ENCODE results near the gene DDR2.

The DDR2 gene

DNA sequence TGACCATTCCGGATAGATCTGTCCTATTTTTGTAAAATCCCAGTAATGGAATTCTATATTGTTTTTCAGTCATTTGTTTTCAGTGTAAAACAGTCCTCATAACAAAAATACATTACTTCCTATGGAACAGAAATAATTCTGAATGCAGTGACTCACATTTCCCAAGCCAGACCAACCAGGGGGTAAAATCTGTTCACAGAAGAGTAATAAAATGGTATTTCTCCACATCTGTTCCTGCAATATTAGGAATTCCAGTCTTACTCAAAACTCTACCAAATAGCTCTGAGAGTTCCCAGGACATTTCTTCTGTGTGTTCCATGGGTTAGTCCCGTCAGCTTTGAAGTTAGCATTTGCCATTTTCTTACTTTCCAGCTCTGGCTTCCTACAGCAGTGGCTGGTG, 2.6 kb upstream of the DDR2 start:
- no peak for DNase-seq (ENCODE audit: low spot score)

DNA sequence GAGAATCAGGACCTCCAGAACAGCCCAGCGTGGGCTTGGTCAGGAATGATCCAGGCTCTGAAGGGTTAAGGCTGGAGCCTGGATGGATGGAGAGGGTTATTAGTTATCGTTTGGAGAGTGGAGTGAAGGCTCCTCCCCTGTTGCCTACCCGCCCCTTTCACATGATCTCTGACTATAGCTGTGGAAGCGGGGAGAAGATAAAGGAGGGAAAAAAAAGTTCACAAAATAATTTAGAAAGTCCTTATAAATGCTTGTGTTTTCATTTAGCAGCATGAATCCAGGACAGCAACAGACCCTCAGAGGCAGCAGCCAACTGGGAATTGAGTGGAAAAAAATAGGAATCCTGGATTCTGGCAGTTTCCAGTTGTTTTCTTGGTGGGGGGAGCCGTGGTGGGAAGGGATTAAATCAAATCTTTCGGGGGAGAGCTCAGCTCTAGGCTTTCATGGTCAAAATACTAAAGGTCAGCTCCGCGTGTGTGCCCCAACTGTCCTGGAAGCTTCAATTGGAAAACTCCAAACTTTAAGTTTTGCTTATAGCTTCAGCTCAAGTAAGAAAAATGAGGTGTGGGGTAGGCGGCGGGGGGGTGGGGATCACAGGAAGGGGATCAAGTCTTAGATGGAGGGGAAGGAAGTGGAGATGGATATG, 595 bp upstream of the DDR2 start:
- no peak for DNase-seq (ENCODE audit: low spot score)

DNA sequence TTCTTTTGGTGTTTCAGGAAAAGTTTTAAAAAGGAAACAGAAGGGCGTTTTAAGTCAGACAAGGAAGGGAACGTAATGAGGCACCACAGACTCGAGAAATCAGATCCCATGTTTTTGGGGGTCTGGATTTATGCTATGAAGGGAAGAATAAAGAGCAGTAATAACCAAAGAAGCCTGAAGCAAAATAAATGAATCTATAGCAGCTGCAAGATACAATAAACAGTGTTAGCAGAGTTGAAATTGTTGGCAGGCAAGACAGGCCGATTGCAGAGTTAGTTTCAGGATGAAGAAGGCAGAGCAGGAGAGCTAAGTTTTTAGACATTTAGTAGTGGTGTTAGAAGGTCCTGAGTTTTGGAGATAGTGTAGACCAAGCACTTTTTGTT, 425 bp downstream of the DDR2 start:
- no peak for DNase-seq (ENCODE audit: low spot score)

DNA sequence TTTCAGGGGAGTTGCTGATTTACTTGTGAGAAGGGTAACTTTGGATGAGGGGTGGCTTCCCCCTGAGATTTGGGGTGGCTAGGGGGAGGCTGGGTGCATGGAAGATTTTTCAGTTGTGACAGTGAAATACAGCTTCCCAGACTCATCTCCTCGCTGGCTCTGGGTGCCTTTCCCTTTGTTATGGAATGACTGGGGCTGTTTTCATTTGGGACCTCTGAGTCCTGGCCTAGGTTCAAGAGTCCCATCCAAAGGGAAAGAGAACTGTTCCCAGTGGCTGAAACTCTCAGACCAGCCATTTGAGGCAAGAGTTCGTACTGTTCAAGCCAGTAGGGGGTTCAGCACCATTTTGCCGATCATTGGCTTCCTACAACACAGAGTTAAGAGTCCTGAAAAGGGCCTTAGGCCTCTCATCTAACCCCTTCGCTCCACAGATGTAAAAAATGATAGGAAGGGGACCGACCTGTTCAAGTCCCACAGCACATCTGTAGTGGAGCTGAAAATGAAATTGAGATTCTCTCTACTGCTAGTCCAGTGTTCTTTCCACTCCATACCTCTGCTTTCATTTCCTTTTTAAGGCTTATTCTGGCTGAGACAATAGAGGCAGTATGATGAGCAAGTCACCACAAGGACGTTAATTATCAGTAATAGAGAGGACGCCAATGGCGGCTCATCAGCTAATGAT, 958 bp downstream of the DDR2 start:
- DNase-seq (ENCODE audit: low spot score) = no peak

DNA sequence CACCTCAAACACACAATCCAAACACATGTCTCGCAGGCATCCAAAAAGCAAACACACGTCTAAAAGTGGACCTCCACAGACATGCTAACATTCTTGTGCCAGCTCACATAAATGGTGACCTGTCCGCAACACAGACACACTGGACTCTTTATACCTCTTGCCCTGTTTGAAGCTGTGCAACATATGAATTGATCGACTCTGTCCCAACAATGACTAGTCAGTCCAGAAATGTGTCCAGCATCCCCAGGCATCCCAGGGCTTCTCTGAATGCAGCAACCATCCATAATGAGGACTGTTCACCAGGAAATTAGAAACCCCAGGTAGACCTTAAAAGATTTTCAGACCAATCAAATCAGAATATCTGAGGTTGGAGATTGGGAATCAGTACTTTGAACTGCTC, 3.2 kb downstream of the DDR2 start:
- DNase-seq (ENCODE audit: low spot score) = no peak

DNA sequence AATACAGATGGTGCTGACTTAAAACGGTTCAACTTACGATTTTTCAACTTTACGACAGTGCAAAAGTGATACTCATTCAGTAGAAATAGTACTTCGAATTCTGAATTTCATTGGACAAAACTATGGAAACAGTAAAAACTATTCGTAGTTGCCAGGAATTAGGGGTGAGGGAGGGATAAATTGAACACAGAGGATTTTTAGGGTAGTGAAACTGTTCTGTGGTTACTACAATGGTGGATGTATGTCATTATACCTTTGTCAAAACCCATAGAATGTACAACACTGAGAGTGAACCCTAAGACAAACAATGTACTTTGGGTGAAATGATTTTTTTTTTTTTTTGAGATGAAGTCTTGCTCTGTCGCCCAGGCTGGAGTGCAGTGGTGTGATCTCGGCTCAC, 7.5 kb downstream of the DDR2 start:
- DNase-seq (ENCODE audit: low spot score) = no peak

DNA sequence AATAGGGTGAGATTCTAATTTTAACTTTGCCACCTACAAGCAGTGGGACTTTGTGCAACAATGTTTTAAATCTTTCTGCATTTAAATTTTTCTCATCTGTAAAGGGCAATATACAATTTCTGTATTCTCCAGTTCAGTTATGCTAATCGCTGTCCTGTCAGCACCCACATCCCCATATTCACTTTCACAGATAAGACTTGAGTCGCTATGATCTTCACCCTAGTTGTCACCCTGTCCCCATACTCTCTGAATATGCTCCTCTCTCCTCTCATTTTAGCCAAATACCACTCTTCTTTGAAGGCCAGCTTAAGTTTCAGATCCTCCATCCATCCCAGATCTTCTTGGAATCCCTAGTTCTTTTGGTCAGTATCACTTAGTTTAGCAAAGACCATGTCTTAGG, 8.8 kb downstream of the DDR2 start:
- DNase-seq (ENCODE audit: low spot score) = no peak

DNA sequence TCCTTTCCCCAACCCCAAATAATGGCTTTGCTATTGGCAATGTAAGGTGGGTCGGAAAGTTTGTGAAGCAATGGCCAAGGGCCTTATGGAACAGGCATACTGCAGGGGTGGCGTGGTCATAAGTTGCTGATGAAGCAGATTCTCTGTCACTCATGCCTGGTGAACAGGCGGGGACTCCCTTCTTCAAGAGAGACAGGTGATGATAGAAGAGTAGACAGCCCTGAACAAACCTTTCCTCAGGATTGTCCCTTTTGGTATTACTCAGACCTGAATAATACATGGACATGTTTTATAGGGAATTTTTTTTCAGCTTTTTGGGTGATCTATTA, 12.7 kb downstream of the DDR2 start:
- DNase-seq (ENCODE audit: low spot score) = no peak

DNA sequence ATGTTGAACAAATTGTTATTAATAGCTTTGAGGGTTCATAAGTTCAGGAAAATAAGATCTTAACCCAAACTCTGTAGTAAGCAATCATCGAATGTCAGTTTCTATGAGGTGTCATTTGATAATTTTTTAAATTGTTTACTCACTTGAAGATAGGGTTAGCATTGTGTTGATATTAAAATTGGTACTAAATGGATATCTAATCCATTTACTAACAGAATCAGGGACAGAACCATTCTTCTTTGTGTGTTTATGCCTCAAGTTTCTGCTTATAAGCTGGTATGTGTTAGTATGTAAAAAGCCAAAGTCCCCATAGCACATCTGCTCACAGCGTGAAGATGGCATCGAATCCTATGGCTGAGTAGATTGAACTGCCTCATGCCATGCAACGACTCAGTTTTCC, 13.4 kb downstream of the DDR2 start:
- DNase-seq (ENCODE audit: low spot score) = no peak

DNA sequence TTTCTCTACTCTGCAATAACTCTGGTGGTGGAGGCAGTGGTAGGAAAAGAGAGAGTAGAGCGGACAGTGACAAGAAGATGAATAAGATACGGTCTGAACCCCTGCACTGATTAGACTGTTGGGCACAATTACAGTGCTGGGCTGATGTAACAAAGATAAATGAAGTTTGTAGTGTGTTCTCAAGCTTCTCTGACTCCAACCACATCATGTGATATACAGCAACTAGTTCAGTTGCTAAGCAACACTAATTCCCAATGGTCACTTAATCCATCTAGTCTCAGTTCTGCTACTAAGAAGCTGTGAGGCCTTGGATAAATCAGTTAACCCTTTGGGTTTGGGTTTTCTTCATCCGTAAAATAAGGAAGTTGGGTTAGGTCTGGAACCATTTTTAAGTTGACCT, 17.3 kb downstream of the DDR2 start:
- no peak for DNase-seq (ENCODE audit: low spot score)

DNA sequence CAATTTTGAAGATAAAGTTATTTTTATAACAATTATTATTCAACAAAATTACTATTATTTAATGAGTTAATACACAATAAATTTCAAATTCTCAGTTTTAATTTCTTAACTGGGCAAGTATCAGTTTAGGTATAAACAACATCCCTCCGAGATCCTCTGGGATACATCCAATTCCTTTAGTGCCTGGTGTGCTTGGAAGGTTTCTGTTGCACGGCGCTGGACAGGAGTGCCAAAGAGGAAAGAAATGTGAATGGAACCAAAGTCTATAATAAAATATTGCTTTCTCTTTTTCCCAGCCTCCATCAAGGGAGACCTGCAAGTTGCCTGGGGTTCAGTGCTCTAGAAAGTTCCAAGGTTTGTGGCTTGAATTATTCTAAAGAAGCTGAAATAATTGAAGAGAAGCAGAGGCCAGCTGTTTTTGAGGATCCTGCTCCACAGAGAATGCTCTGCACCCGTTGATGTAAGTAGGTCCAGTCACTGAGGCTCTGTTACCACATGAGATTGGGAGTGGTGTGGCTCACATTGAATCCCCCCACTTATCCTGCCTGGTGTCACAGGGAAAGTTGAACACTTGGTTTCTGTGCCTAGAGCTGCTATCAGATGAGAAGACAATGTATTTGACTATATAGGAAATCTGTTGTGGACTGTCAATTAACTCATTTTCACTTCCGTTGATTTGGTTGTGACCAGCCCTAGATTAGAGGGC, 22.8 kb downstream of the DDR2 start:
- no peak for DNase-seq (ENCODE audit: low spot score)

DNA sequence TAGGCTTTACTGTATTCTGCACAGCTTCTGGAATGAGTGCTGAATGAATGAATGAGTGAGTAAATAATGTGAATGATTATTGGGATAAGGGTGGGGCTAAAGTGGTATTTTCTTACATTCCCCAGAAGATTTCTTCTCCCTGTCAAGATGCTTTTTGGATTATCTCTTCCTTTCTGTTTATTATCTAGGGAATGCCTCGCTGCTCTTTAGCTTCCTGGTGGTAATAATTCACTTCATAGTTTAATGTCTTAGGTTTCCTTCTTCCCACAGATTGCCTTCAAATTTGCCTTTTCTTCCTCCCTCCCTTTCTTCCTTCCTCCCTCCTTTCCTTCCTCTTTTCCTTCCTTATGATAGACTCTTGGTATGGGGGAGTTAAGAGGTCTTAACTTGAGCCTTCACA, 24.0 kb downstream of the DDR2 start:
- DNase-seq (ENCODE audit: low spot score) = no peak

DNA sequence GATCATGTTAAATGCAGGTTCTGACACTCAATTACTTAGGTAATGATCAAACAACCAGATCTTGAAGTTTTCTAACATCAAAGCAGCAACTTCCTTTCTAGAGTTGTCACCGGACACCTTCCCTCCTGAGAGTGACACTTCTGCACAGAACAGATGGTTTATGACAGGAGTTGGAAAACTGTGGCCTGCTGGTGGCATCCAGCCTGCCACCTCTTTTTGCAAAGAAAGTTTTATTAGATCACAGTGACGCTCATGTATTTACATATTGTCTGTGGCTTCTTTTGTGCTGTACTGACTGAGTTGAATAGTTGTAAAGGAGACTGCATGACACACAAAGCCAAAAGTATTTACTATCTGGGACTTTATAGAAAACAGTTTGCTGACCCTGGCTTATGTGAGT, 28.3 kb downstream of the DDR2 start:
- no peak for DNase-seq (ENCODE audit: low spot score)

DNA sequence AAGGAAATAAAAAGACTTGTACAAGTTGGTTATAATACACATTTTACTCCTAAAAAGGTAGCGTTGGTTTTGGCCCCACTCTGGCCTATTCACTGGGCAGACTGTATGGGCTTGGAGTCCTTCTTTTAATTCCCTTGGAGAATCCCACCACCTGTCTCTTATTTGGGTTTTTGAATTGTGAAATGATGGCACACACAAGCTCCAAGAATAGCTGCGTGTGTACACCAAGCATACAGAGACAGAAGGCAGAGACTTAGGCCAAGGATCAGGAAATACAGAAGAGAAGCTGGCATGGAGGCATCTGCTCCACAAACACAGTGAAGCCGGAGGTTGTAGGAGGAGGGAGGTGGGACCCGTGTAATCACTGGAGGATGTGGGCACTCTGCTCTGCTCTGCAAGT, 29.1 kb downstream of the DDR2 start:
- no peak for DNase-seq (ENCODE audit: low spot score)

DNA sequence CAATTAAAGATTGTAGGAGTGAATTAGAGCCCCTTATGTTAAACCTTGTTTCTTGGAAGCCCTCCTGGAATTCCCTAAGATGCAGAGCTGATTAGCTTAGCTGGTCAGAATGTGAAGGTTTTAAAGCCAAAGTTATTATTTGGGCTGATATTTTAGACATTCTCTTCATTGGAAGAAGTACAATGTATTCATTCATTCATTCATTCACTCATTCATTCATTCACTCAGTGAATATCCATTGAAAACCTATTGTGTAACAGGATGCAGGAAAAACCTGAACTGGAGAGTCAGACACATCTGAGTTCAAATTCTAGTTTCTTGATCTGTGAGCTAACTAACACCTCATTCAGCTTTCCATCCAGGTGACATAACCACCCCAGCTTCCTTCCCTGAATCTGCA, 29.7 kb downstream of the DDR2 start:
- no peak for DNase-seq (ENCODE audit: low spot score)

DNA sequence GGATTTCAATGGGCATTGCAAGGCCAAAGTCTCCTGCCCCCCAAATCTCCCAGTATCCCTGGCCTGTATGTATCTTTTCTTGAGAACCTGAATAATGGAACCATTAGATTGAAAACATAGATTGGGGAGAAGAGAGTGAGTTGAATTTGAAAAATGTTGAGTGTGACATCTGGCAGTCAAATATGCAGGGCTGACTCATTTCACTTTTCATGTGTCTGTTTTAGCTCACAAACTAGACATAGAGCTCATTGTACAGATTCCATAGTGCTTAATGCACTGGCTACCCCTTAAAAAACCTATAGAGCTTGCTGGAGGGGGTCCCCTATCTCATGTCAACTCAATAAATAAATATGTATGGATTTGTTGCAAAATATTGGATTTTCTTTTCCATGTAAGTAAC, 30.8 kb downstream of the DDR2 start:
- DNase-seq (ENCODE audit: low spot score) = no peak

DNA sequence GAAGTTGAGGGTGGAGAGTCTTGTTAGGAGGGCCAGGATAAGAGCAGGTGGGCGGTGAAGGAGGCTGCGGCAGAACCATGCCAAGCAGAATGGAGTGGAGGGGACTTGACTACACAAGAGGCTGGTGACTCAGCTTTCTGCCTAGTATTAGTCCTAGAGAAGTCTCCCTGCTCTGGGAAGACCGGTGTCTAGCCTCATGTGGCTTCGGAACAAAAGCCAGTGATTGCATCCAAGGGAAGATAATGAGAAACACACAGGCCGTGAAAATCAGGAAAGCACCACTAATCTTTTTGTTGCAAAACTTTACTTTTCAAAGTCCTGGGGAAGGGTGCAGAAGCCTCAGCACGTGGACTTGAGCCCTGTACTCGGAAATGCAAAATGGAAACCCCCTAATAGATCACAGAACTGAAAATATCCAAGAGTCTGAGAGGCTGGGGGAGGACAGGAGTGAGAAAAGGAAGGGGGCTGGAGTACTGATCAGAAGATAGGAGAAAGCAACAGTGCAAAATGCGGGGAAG, 31.4 kb downstream of the DDR2 start:
- DNase-seq (ENCODE audit: low spot score) = no peak

DNA sequence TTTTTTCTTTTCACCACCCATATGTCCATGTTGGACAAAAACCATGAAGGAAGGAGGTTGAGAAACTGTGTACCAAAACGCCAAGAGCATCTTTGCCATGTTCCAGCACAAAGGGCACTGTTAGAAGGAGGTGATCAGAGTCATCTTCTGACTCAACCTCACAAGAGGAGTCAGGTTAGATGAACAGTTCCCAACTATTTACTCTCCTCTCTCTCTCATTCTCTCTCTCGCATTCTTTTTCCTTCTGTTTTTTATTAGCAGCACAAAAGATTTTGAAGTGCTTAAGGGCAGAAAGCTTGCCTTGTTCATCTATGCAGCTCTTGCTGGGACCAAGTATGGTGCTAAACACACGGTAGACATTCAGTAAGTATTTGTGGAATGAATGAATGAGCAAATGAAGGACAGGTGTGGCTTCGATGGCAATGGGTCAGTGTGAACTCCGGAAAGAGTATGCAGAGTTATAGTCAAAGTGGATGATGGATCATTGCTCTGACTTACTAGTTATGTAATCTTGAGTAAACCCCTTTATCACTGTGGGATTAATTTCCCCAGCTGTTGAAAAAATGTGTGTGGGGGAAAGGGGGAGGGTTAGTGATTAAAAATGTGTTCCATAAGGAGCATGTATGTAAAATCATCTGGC, 33.9 kb downstream of the DDR2 start:
- DNase-seq (ENCODE audit: low spot score) = no peak

DNA sequence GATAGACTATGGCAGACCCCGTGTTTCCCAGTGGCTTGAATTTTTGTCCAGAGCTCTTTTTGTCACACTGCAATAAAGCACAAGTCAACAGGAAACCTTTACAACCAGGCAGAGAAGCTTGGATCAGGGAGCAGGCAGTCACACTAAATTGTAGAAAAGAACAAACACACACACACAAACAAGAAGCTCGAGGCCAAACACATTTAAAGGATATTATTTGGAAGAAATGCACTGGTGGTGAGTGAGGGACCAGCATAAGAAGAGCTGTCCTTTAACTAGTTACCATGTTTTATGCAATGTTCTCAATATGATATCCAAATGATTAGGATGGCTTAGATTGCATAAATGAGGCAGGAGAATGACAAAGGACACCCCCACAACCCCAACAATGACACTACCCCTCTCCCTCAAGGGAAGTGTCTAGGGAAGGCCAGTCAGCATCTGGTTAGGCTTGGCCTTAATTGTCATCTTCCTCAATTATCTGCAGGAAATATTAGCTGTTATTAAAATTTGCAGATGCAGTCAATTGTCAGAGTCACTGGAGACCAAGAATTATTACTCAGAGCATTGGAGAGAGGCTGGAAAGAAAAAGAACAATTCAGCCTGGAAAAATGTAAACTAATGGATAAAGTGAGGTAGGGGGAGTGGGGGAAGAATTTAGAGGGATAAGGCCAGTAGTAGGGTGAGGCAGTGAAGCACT, 35.3 kb downstream of the DDR2 start:
- no peak for DNase-seq (ENCODE audit: low spot score)

DNA sequence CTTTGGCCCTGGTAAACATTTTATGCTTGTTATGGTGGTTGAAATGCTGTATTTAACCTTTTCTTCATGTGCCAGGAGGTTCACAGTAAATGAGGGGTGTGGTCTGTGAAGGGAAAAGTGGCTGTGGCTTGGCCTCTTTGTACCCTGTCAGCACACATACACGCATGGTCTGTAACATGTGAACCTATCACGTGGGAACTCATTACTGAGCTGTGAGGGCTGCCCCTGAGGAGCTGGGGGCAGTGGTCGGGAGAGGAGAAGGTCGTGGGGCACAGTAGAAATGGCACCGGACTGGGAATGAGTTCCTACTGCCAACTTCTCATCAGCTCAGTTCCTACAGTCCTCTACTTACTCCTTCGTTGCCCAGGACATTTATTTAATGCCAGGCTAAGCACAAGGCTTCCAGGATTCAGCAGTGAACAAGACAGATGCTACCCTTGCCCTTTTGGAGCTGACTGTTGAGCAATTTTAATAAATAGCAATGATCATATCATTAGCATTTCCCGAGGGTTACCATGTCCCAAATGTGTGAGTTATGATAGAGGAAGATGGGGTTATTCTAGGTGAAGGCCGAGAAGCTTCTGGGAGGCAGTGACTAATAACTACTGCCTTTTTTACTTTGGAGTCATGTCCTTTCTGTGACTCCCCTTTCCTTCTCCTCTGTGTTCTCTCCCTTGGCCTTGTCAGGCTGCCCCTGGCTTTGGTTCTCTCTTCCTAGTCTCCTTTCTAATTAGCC, 38.8 kb downstream of the DDR2 start:
- no peak for DNase-seq (ENCODE audit: low spot score)

DNA sequence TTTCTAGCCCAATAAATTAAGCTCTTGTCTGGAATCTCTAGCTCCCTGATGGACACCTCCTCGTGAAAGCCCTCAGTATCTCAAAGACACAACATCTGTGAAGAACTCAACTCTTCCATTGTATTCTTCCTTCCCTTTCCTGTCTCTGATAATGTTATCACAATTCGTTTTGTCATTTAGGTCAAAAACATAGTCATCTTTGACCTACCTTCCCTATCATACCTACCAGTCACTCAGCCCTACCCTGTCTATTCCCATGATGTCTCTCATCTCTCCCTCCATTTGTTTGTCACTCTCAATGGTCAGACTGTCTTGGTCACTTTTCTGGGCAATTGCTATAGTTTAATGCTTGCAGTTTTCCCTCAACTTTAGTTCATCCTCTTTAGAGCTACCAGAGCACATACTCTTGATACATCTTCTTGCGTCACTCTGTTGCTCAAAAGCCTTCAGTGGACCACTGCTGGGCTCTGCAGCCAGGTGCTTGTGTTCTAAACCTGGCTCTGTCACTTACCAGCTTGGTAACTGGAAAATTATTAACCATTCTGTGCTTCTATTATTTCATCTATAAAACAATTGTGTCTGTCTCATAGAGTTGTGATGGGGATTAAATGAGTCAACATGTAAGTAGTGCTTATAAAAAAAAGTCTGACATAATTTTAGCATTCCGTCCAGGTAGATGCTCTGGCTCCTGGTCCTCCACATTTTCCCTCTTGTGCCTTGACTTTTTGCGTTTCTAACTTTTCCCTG, 39.6 kb downstream of the DDR2 start:
- DNase-seq (ENCODE audit: low spot score) = no peak

All from HuH-7.5 (cell line).